ENCODE data around the gene CCDC177.

The CCDC177 gene

DNA sequence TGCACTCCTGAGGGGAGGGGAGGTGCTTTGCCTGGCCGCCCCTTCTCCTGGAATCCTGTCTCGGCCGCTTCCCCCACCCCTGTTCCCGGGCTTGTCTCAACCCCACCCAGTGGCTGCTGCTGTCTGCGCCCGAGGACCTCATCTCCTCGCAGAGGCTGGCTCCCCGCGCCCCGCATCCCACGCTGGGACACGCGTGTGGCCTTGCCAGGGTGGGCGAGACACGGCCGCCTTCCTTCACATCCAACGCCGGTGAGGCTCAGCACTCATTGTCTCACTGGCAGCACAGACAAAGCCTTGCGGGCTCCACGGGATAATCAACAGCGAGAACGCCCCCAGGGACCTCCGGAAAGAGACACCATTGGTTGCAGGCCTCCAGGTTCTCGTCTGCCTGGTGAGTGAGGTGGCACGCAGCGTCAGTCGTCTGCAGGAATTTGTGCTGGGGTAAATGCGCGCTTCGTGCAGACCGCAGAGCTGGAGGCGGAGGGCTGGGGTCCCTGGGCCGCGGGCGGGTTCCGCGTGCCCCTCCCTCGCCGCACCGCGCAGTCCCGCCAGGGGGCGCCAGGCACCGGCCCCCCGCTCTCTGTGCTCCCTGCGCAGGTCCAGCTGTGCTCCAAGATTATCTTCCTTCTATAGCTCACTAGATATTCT is 26.8 kb downstream of the CCDC177 start:
- H3K36me3 ChIP-seq (ENCODE audit: low read length) = no peaks in the 10 kb centered on the region
- no peaks in the 10 kb centered on the region for H4K20me1 ChIP-seq (ENCODE audit: low read depth, low read length)
- H3K4me2 ChIP-seq (ENCODE audit: low read depth, low read length, poor library complexity, severe bottlenecking) = no peak overlapping the region
- no peaks in the 10 kb centered on the region for H3K9me3 ChIP-seq (ENCODE audit: insufficient read depth, low read length)
- no peaks in the 10 kb centered on the region for H3F3A ChIP-seq (ENCODE audit: insufficient read depth)
- H3K4me3 ChIP-seq (ENCODE audit: insufficient read depth, low read length, poor library complexity, severe bottlenecking) = no peak overlapping the region
- H3K79me2 ChIP-seq (ENCODE audit: insufficient read depth, low read length) = no peaks in the 10 kb centered on the region
- no peak overlapping the region for H3K9ac ChIP-seq (ENCODE audit: low read length)
- H3K9me2 ChIP-seq (replicated peaks; ENCODE audit: insufficient read depth, low read length) = no peaks in the 10 kb centered on the region
- no peak overlapping the region for H2AFZ ChIP-seq (ENCODE audit: low read depth, low read length, severe bottlenecking)
- H3K27me3 ChIP-seq (ENCODE audit: low read length) = no peaks in the 10 kb centered on the region
- no peak overlapping the region for H3K27ac ChIP-seq (ENCODE audit: low read depth, low read length)
- no peak for TF ChIP-seq EZH2phosphoT487 (conservative IDR thresholded peaks at IDR 0.05; ENCODE audit: low read length)
- TF ChIP-seq, protein P1, sequence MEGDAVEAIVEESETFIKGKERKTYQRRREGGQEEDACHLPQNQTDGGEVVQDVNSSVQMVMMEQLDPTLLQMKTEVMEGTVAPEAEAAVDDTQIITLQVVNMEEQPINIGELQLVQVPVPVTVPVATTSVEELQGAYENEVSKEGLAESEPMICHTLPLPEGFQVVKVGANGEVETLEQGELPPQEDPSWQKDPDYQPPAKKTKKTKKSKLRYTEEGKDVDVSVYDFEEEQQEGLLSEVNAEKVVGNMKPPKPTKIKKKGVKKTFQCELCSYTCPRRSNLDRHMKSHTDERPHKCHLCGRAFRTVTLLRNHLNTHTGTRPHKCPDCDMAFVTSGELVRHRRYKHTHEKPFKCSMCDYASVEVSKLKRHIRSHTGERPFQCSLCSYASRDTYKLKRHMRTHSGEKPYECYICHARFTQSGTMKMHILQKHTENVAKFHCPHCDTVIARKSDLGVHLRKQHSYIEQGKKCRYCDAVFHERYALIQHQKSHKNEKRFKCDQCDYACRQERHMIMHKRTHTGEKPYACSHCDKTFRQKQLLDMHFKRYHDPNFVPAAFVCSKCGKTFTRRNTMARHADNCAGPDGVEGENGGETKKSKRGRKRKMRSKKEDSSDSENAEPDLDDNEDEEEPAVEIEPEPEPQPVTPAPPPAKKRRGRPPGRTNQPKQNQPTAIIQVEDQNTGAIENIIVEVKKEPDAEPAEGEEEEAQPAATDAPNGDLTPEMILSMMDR (IDR thresholded peaks at IDR 0.05; ENCODE audit: insufficient read depth, low read length, poor library complexity, severe bottlenecking) = peak; percentile 23

GRCh38 chr14:69543341-69544115 is 31.1 kb downstream of the CCDC177 start:
- Histone ChIP-seq H3K9me2 (replicated peaks; ENCODE audit: insufficient read depth, low read length) (no peaks in the 10 kb centered on the region), H3K79me2 (ENCODE audit: insufficient read depth, low read length) (no peaks in the 10 kb centered on the region), H3F3A (ENCODE audit: insufficient read depth) (no peaks in the 10 kb centered on the region), H2AFZ (ENCODE audit: low read depth, low read length, severe bottlenecking) (no peak overlapping the region), H3K27ac (ENCODE audit: low read depth, low read length) (no peak overlapping the region), H3K4me3 (ENCODE audit: insufficient read depth, low read length, poor library complexity, severe bottlenecking) (no peak overlapping the region), H3K27me3 (ENCODE audit: low read length) (no peaks in the 10 kb centered on the region), H3K36me3 (ENCODE audit: low read length) (no peaks in the 10 kb centered on the region), H3K9me3 (ENCODE audit: insufficient read depth, low read length) (no peaks in the 10 kb centered on the region), H3K9ac (ENCODE audit: low read length) (no peak overlapping the region), H4K20me1 (ENCODE audit: low read depth, low read length) (no peaks in the 10 kb centered on the region), H3K4me2 (ENCODE audit: low read depth, low read length, poor library complexity, severe bottlenecking) (no peak overlapping the region)
- TF ChIP-seq EZH2phosphoT487 (conservative IDR thresholded peaks at IDR 0.05; ENCODE audit: low read length) = no peak
- TF ChIP-seq, protein P1 (IDR thresholded peaks at IDR 0.05; ENCODE audit: insufficient read depth, low read length, poor library complexity, severe bottlenecking) = no peak

GRCh38 chr14:69542311-69542710 is 32.4 kb downstream of the CCDC177 start:
- H3K9ac ChIP-seq (ENCODE audit: low read length) = no peak overlapping the region
- H3K9me2 ChIP-seq (replicated peaks; ENCODE audit: insufficient read depth, low read length) = no peaks in the 10 kb centered on the region
- H3K9me3 ChIP-seq (ENCODE audit: insufficient read depth, low read length) = no peaks in the 10 kb centered on the region
- H3K27me3 ChIP-seq (ENCODE audit: low read length) = no peaks in the 10 kb centered on the region
- no peaks in the 10 kb centered on the region for H4K20me1 ChIP-seq (ENCODE audit: low read depth, low read length)
- H2AFZ ChIP-seq (ENCODE audit: low read depth, low read length, severe bottlenecking) = no peak overlapping the region
- H3K36me3 ChIP-seq (ENCODE audit: low read length) = no peaks in the 10 kb centered on the region
- H3K79me2 ChIP-seq (ENCODE audit: insufficient read depth, low read length) = no peaks in the 10 kb centered on the region
- no peak for TF ChIP-seq EZH2phosphoT487 (conservative IDR thresholded peaks at IDR 0.05; ENCODE audit: low read length)
- TF ChIP-seq, protein P1 (IDR thresholded peaks at IDR 0.05; ENCODE audit: insufficient read depth, low read length, poor library complexity, severe bottlenecking) = no peak
- H3F3A ChIP-seq (ENCODE audit: insufficient read depth) = no peaks in the 10 kb centered on the region
- H3K27ac ChIP-seq (ENCODE audit: low read depth, low read length) = no peak overlapping the region
- no peak overlapping the region for H3K4me2 ChIP-seq (ENCODE audit: low read depth, low read length, poor library complexity, severe bottlenecking)
- no peak overlapping the region for H3K4me3 ChIP-seq (ENCODE audit: insufficient read depth, low read length, poor library complexity, severe bottlenecking)

Measured in SU-DHL-6 (cell line).